Fibroblast of lung (primary cell): Measurements from ENCODE around the gene SERTAD2.

Experiments
- EZH2 ChIP-seq: IDR thresholded peaks from 2 replicates; pipeline ENCODE4 v1.5.1; 2012; ENCODE audit warnings: low read length, control low read depth, mild to moderate bottlenecking; ENCODE audit errors: missing control alignments
- TF ChIP-seq, protein P1 (sequence below), 2 donors: IDR thresholded peaks in 1 of 2; conservative IDR thresholded peaks in 1 of 2; 1 replicate in 1 of 2; 2 replicates in 1 of 2; pipeline ENCODE4 v1.5.1; 2011 to 2012; ENCODE audit warnings: low read length in 2 of 2, control low read depth in 1 of 2, inconsistent platforms in 1 of 2, low read depth in 1 of 2, mild to moderate bottlenecking in 1 of 2

DNA sequence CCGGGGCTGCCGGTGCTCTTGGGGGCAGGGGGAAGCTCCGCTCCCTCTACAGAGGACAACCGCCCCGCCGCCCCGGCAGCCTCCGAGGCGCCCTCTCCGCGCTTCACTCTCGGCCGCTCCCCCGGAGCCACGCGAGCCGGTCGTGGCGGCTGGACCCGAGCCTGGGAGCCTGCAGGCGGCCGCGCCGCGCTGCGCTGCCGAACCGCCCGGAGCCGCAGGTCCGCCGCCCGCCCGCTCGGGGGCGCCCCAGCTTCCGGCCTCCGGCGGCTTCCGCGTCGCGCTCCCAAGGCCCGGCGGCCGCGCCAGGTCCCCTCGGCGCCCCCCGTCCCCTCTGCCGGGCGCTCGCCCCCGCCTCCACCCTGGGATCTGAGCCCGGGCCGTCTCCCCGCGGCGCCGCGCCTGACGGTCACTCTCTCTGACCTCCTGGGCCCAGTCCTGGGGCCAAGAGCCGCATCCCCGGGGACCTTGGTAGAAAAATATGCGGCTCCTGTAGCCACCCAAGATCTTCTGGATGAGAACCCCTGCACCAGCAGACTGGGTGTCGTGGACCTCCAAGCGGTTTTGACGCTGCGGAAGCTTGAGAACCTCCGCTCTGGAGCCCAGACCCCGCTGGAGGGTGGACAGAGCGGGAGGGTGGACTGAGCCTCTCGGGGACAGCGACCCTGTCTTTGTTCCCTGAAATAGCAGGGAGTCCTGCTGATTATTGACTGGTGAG is 44.3 kb downstream of the SERTAD2 start:
- no peak for TF ChIP-seq EZH2
- TF ChIP-seq, protein P1, sequence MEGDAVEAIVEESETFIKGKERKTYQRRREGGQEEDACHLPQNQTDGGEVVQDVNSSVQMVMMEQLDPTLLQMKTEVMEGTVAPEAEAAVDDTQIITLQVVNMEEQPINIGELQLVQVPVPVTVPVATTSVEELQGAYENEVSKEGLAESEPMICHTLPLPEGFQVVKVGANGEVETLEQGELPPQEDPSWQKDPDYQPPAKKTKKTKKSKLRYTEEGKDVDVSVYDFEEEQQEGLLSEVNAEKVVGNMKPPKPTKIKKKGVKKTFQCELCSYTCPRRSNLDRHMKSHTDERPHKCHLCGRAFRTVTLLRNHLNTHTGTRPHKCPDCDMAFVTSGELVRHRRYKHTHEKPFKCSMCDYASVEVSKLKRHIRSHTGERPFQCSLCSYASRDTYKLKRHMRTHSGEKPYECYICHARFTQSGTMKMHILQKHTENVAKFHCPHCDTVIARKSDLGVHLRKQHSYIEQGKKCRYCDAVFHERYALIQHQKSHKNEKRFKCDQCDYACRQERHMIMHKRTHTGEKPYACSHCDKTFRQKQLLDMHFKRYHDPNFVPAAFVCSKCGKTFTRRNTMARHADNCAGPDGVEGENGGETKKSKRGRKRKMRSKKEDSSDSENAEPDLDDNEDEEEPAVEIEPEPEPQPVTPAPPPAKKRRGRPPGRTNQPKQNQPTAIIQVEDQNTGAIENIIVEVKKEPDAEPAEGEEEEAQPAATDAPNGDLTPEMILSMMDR (conservative IDR thresholded peaks at IDR 0.05 in 1 of 2, IDR thresholded peaks at IDR 0.05 in 1 of 2; ENCODE audit: low read depth in 1 of 2, low read length in 2 of 2): peak in 1 of 2 donors; percentile 2
